Lung (tissue), 12 donors: ENCODE data around the gene POU2F1. TPM values are rescaled to one million over a fixed set of nuclear protein-coding genes. Genes with fewer than 3 reads are reported as not detected.

Source experiments
- ATAC-seq: fragments of 200-7000 bp; cut with Tn5 transposase; one replicate; pipeline ENCODE4 v1.9.1; 2020; ENCODE audit warnings: moderate number of reproducible peaks; ENCODE audit not compliant: insufficient read depth, low FRiP score
- DNase-seq, 3 donors: peaks; one replicate each; pipeline ENCODE4 v3.0.0-alpha.2; 2013 to 2017
- H3K27ac ChIP-seq, 2 donors: one replicate each; pipeline ENCODE4 v1.5.1; 2013; ENCODE audit warnings: mild to moderate bottlenecking in 2 of 2, moderate library complexity in 2 of 2, control low read depth in 1 of 2, inconsistent platforms in 1 of 2, low read depth in 1 of 2, low read length in 1 of 2
- H3K27me3 ChIP-seq, 3 donors: one replicate each; pipeline ENCODE4 v1.5.1; 2013; ENCODE audit warnings: low read length in 2 of 3; ENCODE audit not compliant: control insufficient read depth in 3 of 3, insufficient read depth in 3 of 3
- H3K36me3 ChIP-seq, 4 donors: one replicate each; pipeline ENCODE4 v1.5.1; 2013; ENCODE audit warnings: low read length in 4 of 4, mild to moderate bottlenecking in 1 of 4, moderate library complexity in 1 of 4; ENCODE audit not compliant: control insufficient read depth in 4 of 4, insufficient read depth in 4 of 4
- H3K4me1 ChIP-seq, 5 donors: one replicate each; pipeline ENCODE4 v1.5.1; 2013; ENCODE audit warnings: low read length in 5 of 5, mild to moderate bottlenecking in 2 of 5, moderate library complexity in 1 of 5; ENCODE audit not compliant: control insufficient read depth in 5 of 5, insufficient read depth in 5 of 5
- H3K4me3 ChIP-seq: one replicate; pipeline ENCODE4 v1.5.1; 2013; ENCODE audit warnings: mild to moderate bottlenecking, control low read depth, moderate library complexity
- H3K9ac ChIP-seq, 2 donors: one replicate each; pipeline ENCODE4 v1.5.1; 2013; ENCODE audit warnings: low read length in 2 of 2, control low read depth in 1 of 2; ENCODE audit not compliant: insufficient read depth in 1 of 2
- H3K9me3 ChIP-seq, 4 donors: one replicate each; pipeline ENCODE4 v1.5.1; 2013; ENCODE audit warnings: low read length in 3 of 4, mild to moderate bottlenecking in 1 of 4, moderate library complexity in 1 of 4; ENCODE audit not compliant: control insufficient read depth in 4 of 4, insufficient read depth in 3 of 4
- CTCF ChIP-seq: IDR thresholded peaks from 2 replicates; pipeline ENCODE4 v1.5.1; 2012; ENCODE audit warnings: mild to moderate bottlenecking; ENCODE audit errors: control extremely low read depth, extremely low read depth
- WGBS, 2 donors: extraction: QIAGEN DNeasy Blood & Tissue Kit; methylation state at CpG; one replicate each; pipeline ENCODE4 v1.1.7; 2013; 5-methylcytosine and 5-hydroxymethylcytosine counted together
- polyA plus RNA-seq, 2 donors: library from polyadenylated mRNA; stranded (reverse); fragments of 200-250 nt; gene quantifications; one replicate each; pipeline ENCODE4 v1.2.1, GENCODE V29; 2013
- total RNA-seq, 2 donors: library from RNA; depleted of rRNA in 1 of 2; stranded (reverse); fragments of >200 nt in 1 of 2; gene quantifications; one replicate each; pipeline ENCODE4 v1.2.1, GENCODE V29; 2014 to 2021
- donor health status: control.
- donor health status: control.
- donor health status: Bipolar disorder and iron deficiency.
- donor health status: healthy.
- donor health status: DM: yes; HTN: yes; CAD: no.

Gene POU2F1
- total and polyA plus RNA-seq, 4 donors = 2.0 to 34.4 (median 8.7) TPM

DNA sequence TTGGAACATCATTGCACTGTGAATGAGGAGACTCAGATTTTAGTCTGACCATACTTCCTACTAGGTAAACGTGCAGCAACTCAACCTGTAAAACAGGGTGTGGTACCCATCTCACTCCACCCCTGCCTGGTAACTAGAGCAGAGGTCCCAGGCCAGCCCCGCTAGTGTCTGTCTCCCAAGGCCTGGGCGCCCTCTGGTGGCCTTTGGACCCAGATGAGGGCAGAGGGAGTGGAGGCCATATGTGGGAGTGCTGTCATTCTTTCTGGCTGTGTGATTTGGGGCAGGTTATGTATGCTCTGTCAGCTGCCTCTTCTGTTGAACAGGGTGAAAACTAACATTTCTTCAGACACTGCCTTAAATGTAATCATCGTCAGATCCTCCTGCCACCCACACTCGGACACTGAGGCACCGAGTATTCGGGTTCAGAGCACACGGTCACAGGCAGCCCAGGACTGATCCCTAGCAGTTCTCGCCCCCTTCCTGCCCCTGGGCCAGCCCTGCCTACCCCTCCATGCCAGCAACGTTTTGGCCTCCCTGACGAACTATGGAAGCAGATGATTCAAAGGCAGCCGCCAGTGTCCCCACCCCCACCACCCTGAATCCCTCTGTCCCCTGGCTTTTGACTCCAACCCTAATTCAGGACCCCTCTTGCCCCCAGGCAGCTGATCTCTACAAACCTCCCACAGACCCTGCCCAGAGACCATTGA lies 221.6 kb downstream of the POU2F1 start:
- H3K27ac ChIP-seq = no peak overlapping the region
- WGBS, 2 donors = 56% methylated on average over 12 of the region's 12 CpGs
- TF ChIP-seq CTCF = peak; percentile 76
- H3K9ac ChIP-seq = no peak overlapping the region
- DNase-seq (peak; percentile 80 to 81 (median 80)), ATAC-seq (peak; percentile 91)
- no peaks in the 10 kb centered on the region for H3K9me3 ChIP-seq
- H3K36me3 ChIP-seq = no peaks in the 10 kb centered on the region
- H3K4me3 ChIP-seq = no peak overlapping the region
- H3K4me1 ChIP-seq = peaks cover 0 to 11% (median 2%) of the 10 kb centered on the region in 5 donors
- H3K27me3 ChIP-seq = peaks cover 0 to 8% (median 0%) of the 10 kb centered on the region in 3 donors

GRCh38 chr1:167442854-167443565 lies 222.3 kb downstream of the POU2F1 start:
- H3K9me3 ChIP-seq = peaks cover 0 to 2% (median 0%) of the 10 kb centered on the region in 4 donors
- peaks cover 0 to 8% (median 0%) of the 10 kb centered on the region in 3 donors for H3K27me3 ChIP-seq
- H3K4me3 ChIP-seq = no peak overlapping the region
- no peak for DNase-seq
- no peak for ATAC-seq
- H3K27ac ChIP-seq = no peak overlapping the region
- WGBS, 2 donors = 90 to 94% methylated on average over 9 of the region's 9 CpGs
- no peak for TF ChIP-seq CTCF
- H3K9ac ChIP-seq = no peak overlapping the region
- no peaks in the 10 kb centered on the region for H3K36me3 ChIP-seq
- H3K4me1 ChIP-seq = peaks cover 0 to 11% (median 2%) of the 10 kb centered on the region in 5 donors

- DNase-seq (no peak), ATAC-seq (no peak)
- Histone ChIP-seq H3K4me1 (peaks cover 0 to 11% (median 2%) of the 10 kb centered on the region in 5 donors), H3K9ac (no peak overlapping the region), H3K4me3 (no peak overlapping the region), H3K27ac (no peak overlapping the region), H3K9me3 (peaks cover 0 to 2% (median 0%) of the 10 kb centered on the region in 4 donors), H3K36me3 (no peaks in the 10 kb centered on the region), H3K27me3 (peaks cover 0 to 5% (median 0%) of the 10 kb centered on the region in 3 donors)
- WGBS, 2 donors = 90 to 91% methylated on average over 5 of the region's 5 CpGs
- TF ChIP-seq CTCF = no peak
These were observed 223.1 kb downstream of the POU2F1 start for GRCh38 chr1:167443757-167444156.
